HG03460 (cell line): ENCODE results near the gene NT5DC1.

Source experiments
- ATAC-seq: cut with Tn5 transposase; IDR thresholded peaks from one replicate; pipeline ENCODE4 v1.9.1; 2021; ENCODE audit not compliant: unreplicated experiment

NT5DC1 gene

GRCh38 chr6:116189472-116189871, 88.8 kb downstream of the NT5DC1 start:
- ATAC-seq = no peak

GRCh38 chr6:116190550-116190949, 89.9 kb downstream of the NT5DC1 start:
- no peak for ATAC-seq

- ATAC-seq = no peak
These were observed 91.2 kb downstream of the NT5DC1 start for GRCh38 chr6:116191881-116192280.

- no peak for ATAC-seq
These were observed 92.1 kb downstream of the NT5DC1 start for GRCh38 chr6:116192786-116193185.

GRCh38 chr6:116196841-116197240, 96.2 kb downstream of the NT5DC1 start:
- ATAC-seq = no peak

GRCh38 chr6:116200619-116201249, 100.1 kb downstream of the NT5DC1 start:
- no peak for ATAC-seq

- no peak for ATAC-seq
These were observed 100.9 kb downstream of the NT5DC1 start for GRCh38 chr6:116201538-116201937.

GRCh38 chr6:116205281-116205680, 104.6 kb downstream of the NT5DC1 start:
- no peak for ATAC-seq

GRCh38 chr6:116206231-116206903, 105.7 kb downstream of the NT5DC1 start:
- ATAC-seq = no peak

- no peak for ATAC-seq
These were observed 107.6 kb downstream of the NT5DC1 start for GRCh38 chr6:116208056-116208785.

GRCh38 chr6:116210316-116210715, 109.7 kb downstream of the NT5DC1 start:
- no peak for ATAC-seq

- ATAC-seq = no peak
These were observed 110.2 kb downstream of the NT5DC1 start for GRCh38 chr6:116210750-116211425.

GRCh38 chr6:116214681-116215080, 114.0 kb downstream of the NT5DC1 start:
- ATAC-seq = no peak

GRCh38 chr6:116215414-116215813, 114.8 kb downstream of the NT5DC1 start:
- no peak for ATAC-seq

- ATAC-seq = no peak
These were observed 116.4 kb downstream of the NT5DC1 start for GRCh38 chr6:116217069-116217468.

- no peak for ATAC-seq
These were observed 117.5 kb downstream of the NT5DC1 start for GRCh38 chr6:116218172-116218633.

- no peak for ATAC-seq
These were observed 118.2 kb downstream of the NT5DC1 start for GRCh38 chr6:116218866-116219265.

- ATAC-seq = no peak
These were observed 120.4 kb downstream of the NT5DC1 start for GRCh38 chr6:116221067-116221466.

GRCh38 chr6:116221911-116222310, 121.3 kb downstream of the NT5DC1 start:
- no peak for ATAC-seq

- no peak for ATAC-seq
These were observed 122.7 kb downstream of the NT5DC1 start for GRCh38 chr6:116223355-116223754.

- ATAC-seq = no peak
These were observed 128.7 kb downstream of the NT5DC1 start for GRCh38 chr6:116229287-116229913.
